ENCODE data around the gene PLXNC1. TPM values are rescaled to one million over a fixed set of nuclear protein-coding genes. Genes with fewer than 3 reads are reported as not detected.

Gene PLXNC1
- total RNA-seq, 2 donors from 2014 or later = 11.3 to 14.1 TPM

DNA sequence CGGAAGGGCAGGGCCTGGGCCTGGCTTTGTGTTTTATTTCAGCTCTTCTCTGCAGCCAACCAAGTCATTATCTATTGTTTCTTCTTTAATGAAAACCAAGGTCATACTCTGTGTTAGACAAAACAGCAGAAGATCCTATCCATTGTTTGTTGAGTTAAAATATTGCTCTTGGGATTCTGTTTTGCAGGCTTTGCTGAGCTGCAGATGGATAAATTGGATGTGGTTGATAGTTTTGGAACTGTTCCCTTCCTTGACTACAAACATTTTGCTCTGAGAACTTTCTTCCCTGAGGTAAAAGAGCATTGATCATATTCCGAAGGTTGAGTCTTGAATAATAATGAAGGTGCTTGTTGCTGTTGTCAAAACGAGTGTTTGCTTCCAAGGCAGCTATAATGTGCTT, 106.6 kb downstream of the PLXNC1 start:
- no peaks in the 10 kb centered on the region for H3K9me3 Mint-ChIP-seq

DNA sequence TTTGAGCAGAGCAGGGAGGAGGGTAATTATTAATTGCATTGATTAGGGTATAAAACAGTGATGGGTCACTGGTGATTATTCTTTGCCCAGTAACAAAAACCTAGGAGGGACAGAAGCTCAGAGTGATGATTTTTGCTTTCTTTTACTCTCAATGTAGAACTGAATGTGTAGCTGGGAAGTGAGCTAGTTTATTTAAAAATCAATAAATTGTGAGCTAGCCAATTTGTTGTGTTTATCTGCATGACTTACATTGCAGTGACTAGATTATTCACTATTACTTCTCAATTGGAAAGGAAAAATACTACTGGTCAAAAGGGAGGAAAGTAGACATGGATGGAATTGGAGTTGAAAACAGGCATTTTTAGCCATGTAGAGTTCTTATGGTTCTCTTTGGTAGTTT, 107.1 kb downstream of the PLXNC1 start:
- H3K27me3 Mint-ChIP-seq (ENCODE audit: low read depth) = no peaks in the 10 kb centered on the region
- ATAC-seq (replicated peaks in 1 of 2) = no peak

More for the DNA sequence above, 106.6 kb downstream of the PLXNC1 start:
- ATAC-seq (replicated peaks in 1 of 2) (no peak), DNase-seq (no peak)
- H3K36me3 Mint-ChIP-seq (ENCODE audit: insufficient read depth in 2 of 2) = peaks cover 6 to 7% of the 10 kb centered on the region in 2 donors
- peaks cover 5% of the 10 kb centered on the region for H3K4me1 Mint-ChIP-seq (ENCODE audit: low read depth)
- no peaks in the 10 kb centered on the region for H3K27me3 Mint-ChIP-seq (ENCODE audit: low read depth)
- H3K27ac Mint-ChIP-seq = no peak overlapping the region
- no peak overlapping the region for H3K4me3 Mint-ChIP-seq

DNA sequence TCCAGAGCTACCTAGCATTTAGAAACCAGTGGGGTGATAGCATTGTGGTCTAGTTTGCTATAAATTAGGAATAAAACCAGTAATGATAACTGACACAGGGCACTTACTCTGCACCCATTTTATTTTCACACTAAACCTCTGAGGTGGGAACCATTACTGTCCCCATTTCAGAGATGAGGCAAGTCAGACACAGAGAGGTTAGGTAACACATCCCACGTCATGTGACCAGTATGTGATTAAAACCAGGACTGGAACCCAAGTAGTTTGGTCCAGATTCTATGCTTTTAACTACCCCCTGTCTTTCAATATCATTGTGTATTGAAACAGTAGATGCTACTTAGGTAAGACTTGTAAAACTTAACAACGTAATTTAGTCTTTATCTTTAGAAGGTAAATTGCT, 110.2 kb downstream of the PLXNC1 start:
- peaks cover 25% of the 10 kb centered on the region for H3K4me1 Mint-ChIP-seq (ENCODE audit: low read depth)
- DNase-seq (no peak), ATAC-seq (replicated peaks in 1 of 2) (peak in 1 of 2 donors; percentile 31)
- no peaks in the 10 kb centered on the region for H3K27me3 Mint-ChIP-seq (ENCODE audit: low read depth)
- no peak overlapping the region for H3K4me3 Mint-ChIP-seq
- no peaks in the 10 kb centered on the region for H3K9me3 Mint-ChIP-seq
- no peak overlapping the region for H3K27ac Mint-ChIP-seq
- H3K36me3 Mint-ChIP-seq (ENCODE audit: insufficient read depth in 2 of 2) = peaks cover 4 to 15% of the 10 kb centered on the region in 2 donors

More for the DNA sequence above, 107.1 kb downstream of the PLXNC1 start:
- H3K4me3 Mint-ChIP-seq = no peak overlapping the region
- DNase-seq = no peak
- H3K36me3 Mint-ChIP-seq (ENCODE audit: insufficient read depth in 2 of 2) = peaks cover 6 to 7% of the 10 kb centered on the region in 2 donors
- H3K27ac Mint-ChIP-seq = no peak overlapping the region
- H3K4me1 Mint-ChIP-seq (ENCODE audit: low read depth) = peaks cover 5% of the 10 kb centered on the region
- no peaks in the 10 kb centered on the region for H3K9me3 Mint-ChIP-seq

- Mint-ChIP-seq H3K36me3 (ENCODE audit: insufficient read depth in 2 of 2) (peaks cover 4 to 12% of the 10 kb centered on the region in 2 donors), H3K9me3 (no peaks in the 10 kb centered on the region), H3K27ac (no peak overlapping the region), H3K4me3 (no peak overlapping the region), H3K27me3 (ENCODE audit: low read depth) (no peaks in the 10 kb centered on the region), H3K4me1 (ENCODE audit: low read depth) (peaks cover 27% of the 10 kb centered on the region)
- DNase-seq (no peak), ATAC-seq (replicated peaks in 1 of 2) (no peak)
These were observed 111.6 kb downstream of the PLXNC1 start for GRCh38 chr12:94260017-94260416.

- ATAC-seq (replicated peaks in 1 of 2) (no peak), DNase-seq (no peak)
- Mint-ChIP-seq H3K9me3 (no peaks in the 10 kb centered on the region), H3K4me1 (ENCODE audit: low read depth) (peaks cover 29% of the 10 kb centered on the region), H3K27ac (no peak overlapping the region), H3K36me3 (ENCODE audit: insufficient read depth in 2 of 2) (peaks cover 4 to 12% of the 10 kb centered on the region in 2 donors), H3K27me3 (ENCODE audit: low read depth) (no peaks in the 10 kb centered on the region), H3K4me3 (no peak overlapping the region)
These were observed 112.3 kb downstream of the PLXNC1 start for GRCh38 chr12:94260717-94261116.

DNA sequence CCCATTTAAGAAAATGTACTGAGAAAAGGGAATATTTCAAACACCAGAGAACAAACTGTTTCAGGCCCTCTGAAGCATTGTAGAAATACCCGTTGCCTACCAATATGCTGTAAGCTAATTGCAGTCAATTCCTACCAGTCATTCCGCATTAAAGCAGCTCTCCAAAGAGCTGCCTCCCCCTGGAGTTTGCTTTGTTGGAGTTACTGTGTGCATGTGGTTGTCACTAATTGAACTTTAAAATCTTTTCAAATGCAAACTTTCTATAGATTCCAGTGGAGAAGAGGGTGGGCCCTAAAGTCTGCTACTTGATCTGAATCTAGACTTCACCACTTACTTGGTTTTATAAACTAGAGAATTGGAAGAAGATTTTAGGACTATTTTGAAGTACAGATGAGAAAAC, 112.7 kb downstream of the PLXNC1 start:
- H3K36me3 Mint-ChIP-seq (ENCODE audit: insufficient read depth in 2 of 2) = peaks cover 2 to 15% of the 10 kb centered on the region in 2 donors
- H3K27ac Mint-ChIP-seq = peak overlapping the region; percentile 94

DNA sequence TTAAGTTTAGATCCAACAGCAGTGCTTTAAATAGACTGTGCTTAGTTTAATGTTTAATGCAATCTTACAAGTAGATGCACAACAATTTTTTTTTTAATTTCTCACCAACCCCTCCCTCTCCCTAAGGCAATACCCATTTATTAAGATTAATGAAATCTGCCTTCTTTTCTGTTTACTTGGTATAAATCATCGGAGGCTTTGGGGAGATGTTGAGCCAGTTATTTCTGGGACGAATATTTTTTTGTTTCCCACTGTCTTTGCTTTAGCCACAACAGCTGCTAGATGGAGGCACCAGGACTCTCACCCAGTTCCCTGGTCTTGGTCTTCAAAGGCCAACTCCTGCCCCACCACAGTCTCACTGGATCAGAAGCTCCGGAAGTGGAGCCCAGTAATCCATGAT, 113.4 kb downstream of the PLXNC1 start:
- Mint-ChIP-seq H3K4me3 (peak overlapping the region; percentile 75 to 93), H3K36me3 (ENCODE audit: insufficient read depth in 2 of 2) (peaks cover 2 to 12% of the 10 kb centered on the region in 2 donors), H3K27me3 (ENCODE audit: low read depth) (no peaks in the 10 kb centered on the region), H3K27ac (peak overlapping the region; percentile 94), H3K9me3 (no peaks in the 10 kb centered on the region), H3K4me1 (ENCODE audit: low read depth) (peaks cover 38% of the 10 kb centered on the region)
- no peak for ATAC-seq (replicated peaks in 1 of 2)
- DNase-seq = no peak

More for the DNA sequence above, 112.7 kb downstream of the PLXNC1 start:
- DNase-seq (no peak), ATAC-seq (replicated peaks in 1 of 2) (no peak)
- no peak overlapping the region for H3K4me3 Mint-ChIP-seq
- H3K27me3 Mint-ChIP-seq (ENCODE audit: low read depth) = no peaks in the 10 kb centered on the region
- H3K4me1 Mint-ChIP-seq (ENCODE audit: low read depth) = peaks cover 33% of the 10 kb centered on the region
- no peaks in the 10 kb centered on the region for H3K9me3 Mint-ChIP-seq

DNA sequence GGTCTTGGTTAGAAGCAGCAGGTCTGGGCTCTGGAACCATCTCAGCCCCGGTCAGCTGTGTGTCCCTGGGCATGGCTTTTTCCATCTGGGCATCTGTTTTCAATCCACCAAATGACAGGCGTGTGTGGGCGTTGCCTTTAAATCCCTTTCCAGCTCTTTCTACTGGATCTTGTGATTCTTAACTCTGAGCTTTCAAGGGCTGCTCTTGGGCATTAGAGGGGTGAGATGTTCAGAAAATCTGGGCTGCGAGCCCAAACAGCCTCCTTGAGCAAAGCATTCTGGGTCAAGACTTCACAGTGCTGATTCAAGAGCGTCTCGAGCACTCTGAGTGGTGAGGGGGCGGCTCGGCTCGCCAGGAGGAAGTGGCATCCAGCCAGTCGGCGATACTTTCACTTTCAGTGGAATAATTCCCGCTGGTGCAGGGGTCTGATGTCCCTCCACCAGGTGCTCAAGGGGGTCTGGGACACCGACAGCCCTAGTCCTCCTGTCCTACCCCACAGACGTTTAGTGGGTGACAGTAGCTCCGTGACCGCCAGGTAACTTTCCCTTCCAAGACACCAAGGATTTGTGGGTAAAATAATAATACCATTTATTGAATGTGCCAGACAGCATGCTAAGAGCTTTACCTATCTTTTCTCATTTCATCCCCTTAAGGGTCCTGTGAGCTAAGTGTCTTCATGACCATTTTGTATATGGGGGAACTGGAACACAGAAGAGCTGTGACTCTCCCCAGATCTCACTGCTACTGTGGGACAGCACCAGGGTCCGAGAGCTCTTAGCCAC, 114.0 kb downstream of the PLXNC1 start:
- Mint-ChIP-seq H3K27ac (peak overlapping the region; percentile 94), H3K36me3 (ENCODE audit: insufficient read depth in 2 of 2) (peaks cover 2 to 10% of the 10 kb centered on the region in 2 donors), H3K4me1 (ENCODE audit: low read depth) (peaks cover 44% of the 10 kb centered on the region), H3K9me3 (no peaks in the 10 kb centered on the region), H3K27me3 (ENCODE audit: low read depth) (no peaks in the 10 kb centered on the region), H3K4me3 (peak overlapping the region; percentile 75 to 93)
- ATAC-seq (replicated peaks in 1 of 2) (peak; percentile 77 to 86), DNase-seq (peak; percentile 75 to 76)

GRCh38 chr12:94263011-94263811, 114.8 kb downstream of the PLXNC1 start:
- DNase-seq (peak; percentile 69 to 73), ATAC-seq (replicated peaks in 1 of 2) (peak; percentile 75 to 76)
- Mint-ChIP-seq H3K27me3 (ENCODE audit: low read depth) (no peaks in the 10 kb centered on the region), H3K4me1 (ENCODE audit: low read depth) (peaks cover 52% of the 10 kb centered on the region), H3K27ac (peak overlapping the region; percentile 94), H3K9me3 (no peaks in the 10 kb centered on the region), H3K36me3 (ENCODE audit: insufficient read depth in 2 of 2) (peaks cover 2 to 10% of the 10 kb centered on the region in 2 donors), H3K4me3 (peak overlapping the region; percentile 75 to 93)

GRCh38 chr12:94263905-94264561, 115.7 kb downstream of the PLXNC1 start:
- Mint-ChIP-seq H3K27me3 (ENCODE audit: low read depth) (no peaks in the 10 kb centered on the region), H3K36me3 (ENCODE audit: insufficient read depth in 2 of 2) (peaks cover 2 to 10% of the 10 kb centered on the region in 2 donors), H3K4me1 (ENCODE audit: low read depth) (peaks cover 60% of the 10 kb centered on the region), H3K4me3 (peak overlapping the region; percentile 75 to 93), H3K9me3 (no peaks in the 10 kb centered on the region), H3K27ac (no peak overlapping the region)
- ATAC-seq (replicated peaks in 1 of 2) (no peak), DNase-seq (no peak)

- Mint-ChIP-seq H3K27ac (no peak overlapping the region), H3K4me1 (ENCODE audit: low read depth) (peaks cover 69% of the 10 kb centered on the region), H3K36me3 (ENCODE audit: insufficient read depth in 2 of 2) (peaks cover 2 to 10% of the 10 kb centered on the region in 2 donors)
These were observed 116.5 kb downstream of the PLXNC1 start for GRCh38 chr12:94264736-94265485.

GRCh38 chr12:94265539-94265938, 117.2 kb downstream of the PLXNC1 start:
- H3K36me3 Mint-ChIP-seq (ENCODE audit: insufficient read depth in 2 of 2) = peaks cover 1 to 9% of the 10 kb centered on the region in 2 donors
- no peak overlapping the region for H3K4me3 Mint-ChIP-seq
- peaks cover 75% of the 10 kb centered on the region for H3K4me1 Mint-ChIP-seq (ENCODE audit: low read depth)

More at GRCh38 chr12:94264736-94265485, 116.5 kb downstream of the PLXNC1 start:
- no peak for DNase-seq
- Mint-ChIP-seq H3K4me3 (no peak overlapping the region), H3K9me3 (no peaks in the 10 kb centered on the region), H3K27me3 (ENCODE audit: low read depth) (no peaks in the 10 kb centered on the region)
- no peak for ATAC-seq (replicated peaks in 1 of 2)

More at GRCh38 chr12:94265539-94265938, 117.2 kb downstream of the PLXNC1 start:
- H3K27me3 Mint-ChIP-seq (ENCODE audit: low read depth) = no peaks in the 10 kb centered on the region
- no peak overlapping the region for H3K27ac Mint-ChIP-seq
- DNase-seq = no peak
- H3K9me3 Mint-ChIP-seq = no peaks in the 10 kb centered on the region
- no peak for ATAC-seq (replicated peaks in 1 of 2)
